ENCODE measurements around the gene TLX3.
A peak's percentile ranks its signal among the peaks of the same experiment; 100 is the strongest.

The TLX3 gene

DNA sequence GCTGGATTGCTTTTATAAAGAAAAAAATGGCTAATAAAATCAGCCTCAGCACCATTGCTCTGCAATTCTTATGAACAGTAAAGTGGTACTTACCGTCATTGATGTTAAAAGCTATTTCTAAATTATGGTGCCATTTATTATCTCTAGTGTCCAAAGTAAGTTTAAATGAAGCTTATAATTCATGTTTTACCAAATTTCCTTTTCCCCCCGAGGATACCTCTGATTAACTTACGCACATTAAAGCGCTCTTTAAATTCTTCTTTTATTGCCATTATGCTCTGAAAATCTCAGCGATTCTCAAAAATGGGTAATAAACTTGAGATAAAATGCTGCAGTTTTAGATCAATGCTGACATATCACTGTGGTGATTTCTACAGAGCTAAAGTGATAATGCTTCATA lies 13.5 kb downstream of the TLX3 start:
- no peak for DNase-seq (ENCODE audit: low spot score in 2 of 2)
- peaks cover 38% of the 10 kb centered on the region for H3K27me3 ChIP-seq (ENCODE audit: low read depth)
- H3K9me3 ChIP-seq = no peaks in the 10 kb centered on the region
- H3K4me3 ChIP-seq = no peak overlapping the region
- no peaks in the 10 kb centered on the region for H3K4me1 ChIP-seq
- in situ Hi-C loops (cut with MboI; ENCODE audit: low sequenced_read_pairs) = no loop called here
- H3K36me3 ChIP-seq (replicated peaks) = no peaks in the 10 kb centered on the region

DNA sequence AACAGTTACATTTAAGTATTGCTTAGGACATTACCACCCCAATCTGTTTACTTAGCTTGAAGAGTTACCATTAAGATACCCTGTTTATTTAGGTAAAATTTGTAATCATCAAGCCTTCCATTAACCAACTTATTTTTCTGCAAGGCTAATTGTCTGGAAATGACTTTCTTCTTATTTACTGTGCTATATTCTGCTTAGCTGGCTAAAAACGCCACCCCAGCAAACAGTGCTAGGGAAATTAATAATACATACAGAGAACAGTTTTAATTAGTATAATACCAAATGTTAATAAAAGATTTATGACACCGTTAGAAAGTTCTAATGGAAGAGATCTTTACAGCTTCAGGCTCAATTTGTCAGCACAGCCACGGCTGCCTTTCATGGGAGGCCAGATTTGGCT lies 14.0 kb downstream of the TLX3 start:
- H3K4me3 ChIP-seq = no peak overlapping the region
- peaks cover 33% of the 10 kb centered on the region for H3K27me3 ChIP-seq (ENCODE audit: low read depth)
- DNase-seq (ENCODE audit: low spot score in 2 of 2) = no peak
- H3K36me3 ChIP-seq (replicated peaks) = no peaks in the 10 kb centered on the region
- H3K9me3 ChIP-seq = no peaks in the 10 kb centered on the region
- in situ Hi-C loops (cut with MboI; ENCODE audit: low sequenced_read_pairs) = no loop called here
- no peaks in the 10 kb centered on the region for H3K4me1 ChIP-seq

DNA sequence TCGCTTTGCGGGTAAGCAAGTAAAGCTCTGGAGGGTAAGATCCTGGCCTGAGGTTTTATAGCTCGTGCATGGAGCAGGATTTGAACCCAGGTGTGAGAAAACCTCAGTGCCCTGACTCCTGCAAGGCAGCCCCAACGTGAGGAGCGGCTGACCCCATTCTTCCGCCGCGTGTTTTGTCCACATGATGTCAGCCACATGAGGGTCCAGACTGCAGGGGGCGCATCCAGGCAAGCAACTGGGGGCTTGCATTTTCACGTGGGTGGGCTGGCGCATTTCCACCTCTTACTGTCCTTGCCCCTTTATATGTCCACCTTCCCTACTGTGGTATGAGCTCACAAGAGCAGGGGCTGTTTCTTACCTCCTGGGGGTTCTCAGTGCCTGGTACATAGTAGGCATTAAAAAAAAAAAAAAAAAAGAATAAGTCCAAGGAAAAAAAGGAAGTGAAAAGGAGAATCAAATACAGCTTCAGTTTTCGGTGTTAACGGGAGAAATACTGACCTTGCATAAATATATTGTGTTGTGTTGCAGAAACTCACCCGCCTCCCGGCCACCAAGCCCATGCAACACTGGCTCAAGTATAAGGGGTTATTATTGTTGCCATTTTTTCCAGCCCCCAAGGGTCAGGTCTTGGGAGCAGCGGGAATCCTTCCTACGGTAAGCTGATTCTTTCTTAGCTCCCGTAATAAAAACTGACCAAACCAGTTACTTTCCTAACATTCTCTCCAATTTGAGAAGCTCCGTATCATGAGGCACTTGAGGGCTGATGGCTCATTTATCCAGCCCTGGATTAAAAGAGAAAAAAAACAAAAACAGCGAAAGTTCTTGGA lies 15.0 kb downstream of the TLX3 start:
- H3K4me3 ChIP-seq = no peak overlapping the region
- H3K27me3 ChIP-seq (ENCODE audit: low read depth) = peaks cover 23% of the 10 kb centered on the region
- H3K4me1 ChIP-seq = no peaks in the 10 kb centered on the region
- in situ Hi-C loops (cut with MboI; ENCODE audit: low sequenced_read_pairs) = no loop called here
- H3K36me3 ChIP-seq (replicated peaks) = no peaks in the 10 kb centered on the region
- DNase-seq (ENCODE audit: low spot score in 2 of 2) = no peak
- H3K9me3 ChIP-seq = no peaks in the 10 kb centered on the region

DNA sequence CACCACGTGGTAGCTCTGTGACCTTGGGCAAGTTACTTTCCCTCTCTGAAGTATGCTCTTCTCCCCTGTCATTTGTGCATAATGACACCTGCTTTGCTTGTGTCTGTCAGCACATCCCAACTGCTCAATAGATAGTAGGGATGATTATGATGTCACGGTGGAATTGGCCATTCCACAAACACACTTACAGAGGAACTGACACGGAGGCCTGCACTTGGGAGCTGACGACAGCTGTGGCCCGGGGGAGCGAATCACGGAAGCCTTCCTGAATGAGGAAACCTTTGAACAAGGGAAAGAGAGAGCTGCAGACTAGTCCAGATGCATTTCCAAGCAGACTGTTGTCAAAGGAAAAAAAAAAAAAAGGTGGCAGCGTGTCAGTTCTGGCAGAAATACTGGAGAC lies 21.0 kb downstream of the TLX3 start:
- in situ Hi-C loops (cut with MboI; ENCODE audit: low sequenced_read_pairs) = loop anchor here (10.0 kb wide), 2 partner anchors 125 to 585 kb away; no protein-coding TSS in a partner anchor

DNA sequence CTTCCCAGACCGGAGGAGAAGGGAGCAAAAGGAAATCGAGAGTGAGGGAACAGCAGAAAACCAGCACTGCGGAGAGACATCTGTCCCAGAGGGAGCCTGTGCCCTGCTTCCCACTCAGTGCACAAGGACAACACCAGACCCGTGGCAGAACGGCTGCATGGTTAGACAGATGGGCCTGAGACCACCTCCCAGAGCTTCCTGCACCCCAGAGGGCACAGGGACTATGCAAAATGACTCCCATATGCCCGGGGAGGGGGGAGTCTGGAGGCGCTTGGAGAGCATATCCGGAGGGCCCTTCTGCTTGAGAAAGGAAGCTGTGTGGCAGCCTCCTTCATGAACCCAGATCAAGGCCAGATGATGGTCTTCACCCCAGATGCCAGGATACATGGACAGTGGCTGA lies 26.6 kb downstream of the TLX3 start:
- Histone ChIP-seq H3K36me3 (replicated peaks) (no peaks in the 10 kb centered on the region), H3K4me3 (no peak overlapping the region), H3K4me1 (peaks cover 4% of the 10 kb centered on the region; the same call in 1 of the 2 replicates), H3K27me3 (ENCODE audit: low read depth) (peaks cover 7% of the 10 kb centered on the region), H3K9me3 (no peaks in the 10 kb centered on the region)
- in situ Hi-C loops (cut with MboI; ENCODE audit: low sequenced_read_pairs) = loop anchor here (10.0 kb wide), 2 partner anchors 131 to 591 kb away; no protein-coding TSS in a partner anchor
- DNase-seq (ENCODE audit: low spot score in 2 of 2) = no peak

More for the DNA sequence above, 21.0 kb downstream of the TLX3 start:
- Histone ChIP-seq H3K9me3 (no peaks in the 10 kb centered on the region), H3K36me3 (replicated peaks) (no peaks in the 10 kb centered on the region), H3K4me1 (no peaks in the 10 kb centered on the region), H3K27me3 (ENCODE audit: low read depth) (peaks cover 4% of the 10 kb centered on the region; the same call in 1 of the 2 replicates), H3K4me3 (no peak overlapping the region)
- DNase-seq (ENCODE audit: low spot score in 2 of 2) = no peak

DNA sequence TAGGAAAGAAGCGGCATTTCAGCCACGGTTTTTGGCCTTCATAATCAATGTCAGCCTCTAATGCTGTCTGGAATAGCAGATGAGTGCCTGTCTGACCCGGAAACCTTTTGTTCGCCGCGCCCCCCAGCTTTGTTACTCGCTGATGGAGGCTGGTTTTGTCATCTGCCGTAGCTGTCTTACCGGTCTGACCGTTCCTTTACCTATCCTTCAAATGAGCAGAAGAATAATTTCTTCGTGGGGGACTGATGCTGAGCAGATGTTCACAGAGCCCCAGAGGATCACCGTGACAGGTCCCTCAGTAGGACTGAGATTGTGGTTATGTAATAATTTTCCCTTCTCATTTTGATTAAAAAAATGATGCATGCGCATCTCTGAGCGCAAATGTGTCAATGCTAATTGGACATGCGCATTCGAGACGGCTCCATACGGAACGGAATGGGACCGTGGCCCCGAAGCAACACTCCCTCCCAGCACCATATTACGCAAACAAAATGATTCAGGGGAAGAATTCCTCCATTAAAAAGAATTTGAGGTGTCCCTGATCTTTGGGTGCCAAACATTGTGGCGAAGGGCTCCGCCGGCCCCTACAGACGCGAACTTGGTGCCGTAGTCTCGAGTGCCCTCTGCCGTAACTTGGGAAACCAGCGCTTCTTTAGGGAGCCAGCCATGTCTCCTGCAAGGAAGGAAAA lies 27.6 kb downstream of the TLX3 start:
- in situ Hi-C loops (cut with MboI; ENCODE audit: low sequenced_read_pairs) = loop anchor here (10.0 kb wide), 2 partner anchors 132 to 592 kb away; no protein-coding TSS in a partner anchor
- Histone ChIP-seq H3K36me3 (replicated peaks) (no peaks in the 10 kb centered on the region), H3K9me3 (no peaks in the 10 kb centered on the region), H3K4me1 (peaks cover 4% of the 10 kb centered on the region; the same call in 1 of the 2 replicates), H3K27me3 (ENCODE audit: low read depth) (peaks cover 7% of the 10 kb centered on the region), H3K4me3 (peak overlapping the region; percentile 27)
- DNase-seq (ENCODE audit: low spot score in 2 of 2) = peak; percentile 46 to 65

DNA sequence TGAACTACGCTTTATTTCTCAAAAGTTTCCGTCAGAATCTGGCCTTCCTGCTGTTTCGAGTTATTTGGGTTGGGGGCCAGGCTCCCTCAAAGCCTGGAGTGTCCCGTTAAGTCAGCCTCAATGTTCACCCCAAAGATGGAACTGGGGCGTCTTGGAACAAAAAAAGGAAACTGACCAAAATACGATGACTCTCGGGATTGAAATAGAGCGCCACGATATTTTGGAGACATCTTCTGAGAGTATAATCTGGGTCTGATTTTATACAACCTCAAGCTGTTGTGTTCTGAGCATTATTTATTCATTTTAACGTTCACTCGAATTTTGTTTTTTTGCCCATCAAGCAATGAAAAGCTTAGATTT lies 28.1 kb downstream of the TLX3 start:
- Histone ChIP-seq H3K36me3 (replicated peaks) (no peaks in the 10 kb centered on the region), H3K4me3 (peak overlapping the region; percentile 27), H3K27me3 (ENCODE audit: low read depth) (peaks cover 7% of the 10 kb centered on the region), H3K4me1 (peaks cover 4% of the 10 kb centered on the region; the same call in 1 of the 2 replicates), H3K9me3 (no peaks in the 10 kb centered on the region)
- DNase-seq (ENCODE audit: low spot score in 2 of 2) = no peak
- in situ Hi-C loops (cut with MboI; ENCODE audit: low sequenced_read_pairs) = loop anchor here (10.0 kb wide), 2 partner anchors 132 to 592 kb away; no protein-coding TSS in a partner anchor

DNA sequence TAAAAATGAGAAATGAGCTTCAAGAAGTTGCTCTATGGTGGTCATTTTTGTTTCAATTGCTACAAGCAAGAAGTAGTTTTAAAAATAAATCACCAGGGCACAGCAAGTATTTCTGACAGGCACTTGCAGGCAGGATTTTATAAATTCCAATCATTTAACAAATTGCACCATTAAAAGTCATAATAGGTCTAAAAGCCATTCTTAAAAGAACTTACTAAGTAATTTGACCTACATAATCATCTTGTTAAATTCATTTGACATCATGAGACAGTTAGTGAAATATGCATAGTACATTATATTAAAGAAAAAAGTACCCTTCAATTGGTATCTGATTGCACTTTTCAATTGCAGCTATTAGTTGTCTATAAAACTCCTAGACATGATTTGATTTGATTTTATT lies 31.0 kb downstream of the TLX3 start:
- in situ Hi-C loops (cut with MboI; ENCODE audit: low sequenced_read_pairs) = no loop called here
- Histone ChIP-seq H3K27me3 (ENCODE audit: low read depth) (peaks cover 5% of the 10 kb centered on the region), H3K9me3 (no peaks in the 10 kb centered on the region), H3K36me3 (replicated peaks) (no peaks in the 10 kb centered on the region), H3K4me3 (no peak overlapping the region), H3K4me1 (peaks cover 4% of the 10 kb centered on the region; the same call in 1 of the 2 replicates)
- no peak for DNase-seq (ENCODE audit: low spot score in 2 of 2)

DNA sequence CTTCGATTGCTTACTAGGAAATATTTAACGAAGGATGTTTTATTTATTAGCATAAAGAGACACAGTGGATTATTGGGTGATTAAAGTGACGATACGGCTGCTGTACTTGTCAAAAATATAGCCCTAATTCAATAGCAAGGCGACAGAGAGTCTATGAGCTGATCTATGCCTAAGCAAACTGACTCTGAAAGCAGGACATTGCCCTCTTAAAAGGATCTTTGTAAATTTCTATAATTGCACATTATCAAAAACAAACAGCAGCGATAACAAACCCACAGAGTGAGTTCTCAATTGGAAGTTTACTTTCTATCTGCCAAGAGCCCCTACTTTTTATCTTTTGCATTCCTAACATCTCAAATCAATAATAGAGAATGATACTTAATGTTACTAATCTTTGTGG lies 31.4 kb downstream of the TLX3 start:
- peaks cover 4% of the 10 kb centered on the region; the same call in 1 of the 2 replicates for H3K4me1 ChIP-seq
- H3K36me3 ChIP-seq (replicated peaks) = no peaks in the 10 kb centered on the region
- H3K9me3 ChIP-seq = no peaks in the 10 kb centered on the region
- in situ Hi-C loops (cut with MboI; ENCODE audit: low sequenced_read_pairs) = no loop called here
- H3K4me3 ChIP-seq = no peak overlapping the region
- no peak for DNase-seq (ENCODE audit: low spot score in 2 of 2)
- peaks cover 5% of the 10 kb centered on the region for H3K27me3 ChIP-seq (ENCODE audit: low read depth)

DNA sequence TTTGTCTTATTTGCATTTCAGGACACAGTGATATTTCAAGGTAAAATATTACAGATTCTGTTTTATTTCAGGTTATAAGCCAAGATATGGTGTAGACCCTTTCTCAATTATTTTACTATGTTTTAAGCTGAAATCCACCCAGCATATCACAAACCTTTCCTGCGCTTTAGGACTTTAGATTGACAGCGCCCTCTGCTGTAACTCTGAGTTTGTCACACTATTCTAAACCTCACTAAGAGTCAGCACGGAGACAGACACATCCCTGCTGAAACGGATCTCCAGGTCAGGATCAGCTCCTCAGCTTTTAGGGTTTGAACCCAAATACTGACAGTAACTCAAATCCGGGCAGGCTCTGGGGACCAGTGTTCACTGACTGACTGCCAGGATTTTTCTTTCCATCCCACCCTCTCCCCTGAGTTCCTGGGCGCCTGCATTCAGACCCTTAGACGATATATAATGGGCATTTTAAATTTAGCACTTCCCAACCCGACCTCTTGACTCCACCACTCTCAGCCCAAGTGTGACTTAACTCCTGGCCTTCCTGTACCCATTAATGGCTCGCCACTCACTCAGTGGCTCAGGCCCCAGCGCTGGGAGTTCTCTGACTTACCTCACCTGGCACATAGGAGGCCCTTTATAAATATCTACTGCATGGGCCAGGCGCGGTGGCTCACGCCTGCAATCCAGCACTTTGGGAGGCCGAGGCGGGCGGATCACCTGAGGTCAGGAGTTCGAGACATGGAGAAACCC lies 33.5 kb downstream of the TLX3 start:
- DNase-seq (ENCODE audit: low spot score in 2 of 2) = peak; percentile 71
- H3K4me1 ChIP-seq = peaks cover 4% of the 10 kb centered on the region; the same call in 1 of the 2 replicates
- in situ Hi-C loops (cut with MboI; ENCODE audit: low sequenced_read_pairs) = no loop called here

DNA sequence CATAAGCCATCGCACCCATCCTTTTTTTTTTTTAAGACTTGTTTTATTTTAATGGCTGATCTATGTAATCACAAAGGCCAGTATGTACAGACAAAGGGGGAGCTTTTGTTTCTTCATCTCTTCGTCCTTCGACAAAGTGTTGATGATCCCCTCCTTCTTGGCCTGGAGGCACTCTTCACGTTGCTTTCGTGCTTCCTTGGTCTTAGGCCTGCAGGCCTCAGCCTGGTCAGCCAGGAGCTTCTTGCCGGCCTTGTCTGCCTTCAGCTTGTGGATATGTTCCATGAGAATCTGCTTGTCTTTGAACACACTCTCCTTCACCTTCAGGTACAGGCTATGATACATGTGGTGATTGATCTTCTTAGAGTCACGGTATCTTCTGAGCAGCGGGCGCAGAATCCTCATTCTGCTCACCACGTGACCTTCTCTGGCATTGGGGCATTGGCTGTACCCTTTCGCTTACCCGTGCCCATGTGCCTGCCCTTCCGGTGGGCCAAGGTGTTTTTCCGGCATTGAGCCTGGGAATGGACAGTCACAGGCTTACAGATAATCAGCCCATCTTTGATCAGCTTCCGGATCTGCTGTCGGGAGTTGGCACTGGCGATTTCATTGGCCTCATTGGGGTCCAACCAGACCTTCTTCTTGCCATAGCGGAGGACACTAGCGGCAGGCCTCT lies 36.0 kb downstream of the TLX3 start:
- in situ Hi-C loops (cut with MboI; ENCODE audit: low sequenced_read_pairs) = no loop called here

More for the DNA sequence above, 33.5 kb downstream of the TLX3 start:
- Histone ChIP-seq H3K4me3 (no peak overlapping the region), H3K9me3 (no peaks in the 10 kb centered on the region), H3K36me3 (replicated peaks) (no peaks in the 10 kb centered on the region), H3K27me3 (ENCODE audit: low read depth) (peaks cover 5% of the 10 kb centered on the region)

DNA sequence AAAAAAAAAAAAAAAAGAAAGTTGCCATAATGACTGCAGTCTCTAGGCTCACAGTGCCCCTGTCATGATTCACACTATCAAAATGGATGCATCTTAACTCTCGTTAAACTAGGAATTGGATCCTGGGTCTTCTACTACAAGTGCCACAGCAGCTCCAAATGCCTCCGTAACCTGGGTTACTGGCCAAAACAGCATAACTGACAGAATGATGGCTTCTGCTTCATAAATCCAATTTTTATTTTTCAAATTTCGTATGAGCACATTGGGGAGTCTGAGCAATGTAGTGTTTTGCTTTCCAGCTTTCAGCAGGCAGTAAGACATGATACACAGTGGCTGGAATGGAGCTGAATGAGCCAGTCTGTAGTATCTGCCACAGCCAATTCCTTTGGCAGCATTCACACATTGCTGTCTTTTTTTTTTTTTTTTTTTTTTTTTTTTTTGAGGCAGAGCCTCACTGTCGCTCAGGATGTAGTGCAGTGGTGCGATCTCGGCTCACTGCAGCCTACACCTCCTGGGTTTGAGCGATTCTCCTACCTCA lies 42.6 kb downstream of the TLX3 start:
- no peak overlapping the region for H3K4me3 ChIP-seq
- DNase-seq (ENCODE audit: low spot score in 2 of 2) = no peak
- no peaks in the 10 kb centered on the region for H3K36me3 ChIP-seq (replicated peaks)
- H3K9me3 ChIP-seq = no peaks in the 10 kb centered on the region
- H3K27me3 ChIP-seq (ENCODE audit: low read depth) = no peaks in the 10 kb centered on the region
- H3K4me1 ChIP-seq = no peaks in the 10 kb centered on the region
- in situ Hi-C loops (cut with MboI; ENCODE audit: low sequenced_read_pairs) = no loop called here

More for the DNA sequence above, 36.0 kb downstream of the TLX3 start:
- DNase-seq (ENCODE audit: low spot score in 2 of 2) = no peak
- H3K4me3 ChIP-seq = no peak overlapping the region
- no peaks in the 10 kb centered on the region for H3K9me3 ChIP-seq
- peaks cover 4% of the 10 kb centered on the region; the same call in 1 of the 2 replicates for H3K4me1 ChIP-seq
- peaks cover 2% of the 10 kb centered on the region for H3K27me3 ChIP-seq (ENCODE audit: low read depth)
- no peaks in the 10 kb centered on the region for H3K36me3 ChIP-seq (replicated peaks)

DNA sequence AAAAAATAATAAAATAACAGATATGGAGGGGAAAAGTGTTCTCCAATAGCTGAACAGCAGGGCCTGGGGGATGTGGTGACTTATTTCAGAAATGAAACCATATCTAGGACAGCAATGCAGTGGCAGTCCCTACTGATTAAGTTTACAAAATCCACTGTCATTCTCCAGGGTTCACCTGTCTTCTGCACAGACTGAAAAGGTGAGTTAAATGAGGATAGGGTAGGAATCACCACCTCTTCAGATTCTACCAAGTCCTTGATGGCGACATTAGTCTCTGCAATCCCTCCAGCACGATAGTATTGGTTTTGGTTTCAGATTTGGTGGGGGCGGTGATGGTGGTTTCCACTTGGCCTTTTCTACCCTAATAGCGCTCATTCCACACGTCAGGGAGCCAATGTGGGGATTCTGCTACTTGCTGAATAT lies 46.3 kb downstream of the TLX3 start:
- DNase-seq (ENCODE audit: low spot score in 2 of 2) = no peak
- Histone ChIP-seq H3K4me1 (no peaks in the 10 kb centered on the region), H3K4me3 (no peak overlapping the region), H3K36me3 (replicated peaks) (no peaks in the 10 kb centered on the region), H3K9me3 (no peaks in the 10 kb centered on the region), H3K27me3 (ENCODE audit: low read depth) (no peaks in the 10 kb centered on the region)
- in situ Hi-C loops (cut with MboI; ENCODE audit: low sequenced_read_pairs) = no loop called here

Data from HAP-1 (cell line).